Ascending aorta (tissue), 2 donors: ENCODE data around the gene GRB14. TPM values are rescaled to one million over a fixed set of nuclear protein-coding genes. Genes with fewer than 3 reads are reported as not detected.
"Not testable (repeated sequence)": the region's sequence is repeated elsewhere in the genome, so short reads cannot be mapped to it uniquely, and the experiment has no call there.

Source experiments
- DNase-seq, 2 donors: peaks; one replicate each; pipeline ENCODE4 v3.0.0-alpha.2; 2019; ENCODE audit warnings: low spot score in 2 of 2
- H3K27ac ChIP-seq, 2 donors: fragments of 200-600 bp; sonication (generic); one replicate each; pipeline ENCODE4 v1.5.1; 2016 to 2017; ENCODE audit warnings: mild to moderate bottlenecking in 1 of 2
- H3K27me3 ChIP-seq: fragments of 200-600 bp; sonication (generic); one replicate; pipeline ENCODE4 v1.5.1; 2017
- H3K36me3 ChIP-seq, 2 donors: fragments of 200-600 bp; sonication (generic); one replicate each; pipeline ENCODE4 v1.5.1; 2016
- H3K4me1 ChIP-seq, 2 donors: fragments of 200-600 bp; sonication (generic); one replicate each; pipeline ENCODE4 v1.5.1; 2016 to 2017; ENCODE audit warnings: mild to moderate bottlenecking in 1 of 2
- H3K4me3 ChIP-seq, 2 donors: fragments of 200-600 bp; sonication (generic); one replicate each; pipeline ENCODE4 v1.5.1; 2016 to 2017; ENCODE audit warnings: mild to moderate bottlenecking in 1 of 2
- H3K9me3 ChIP-seq, 2 donors: fragments of 200-600 bp; sonication (generic); one replicate each; pipeline ENCODE4 v1.5.1; 2016
- CTCF ChIP-seq, 3 experiments: fragments of 200-600 bp in 2 of 3; fragments of 450-650 bp in 1 of 3; sonication (generic) in 2 of 3; IDR thresholded peaks; one replicate each; pipeline ENCODE4 v1.5.1; 2016 to 2019; ENCODE audit warnings: antibody characterized with exemption in 3 of 3, mild to moderate bottlenecking in 1 of 3, moderate library complexity in 1 of 3
- intact Hi-C: fragments of 100-400 bp; cut with DNase I; formaldehyde crosslinking; loops from one replicate; pipeline ENCODE4 v1.15.1; 2023
- total RNA-seq: library from RNA; depleted of rRNA; stranded (reverse); fragments of >200 nt; gene quantifications from one replicate; pipeline ENCODE4 v1.1.0, GENCODE V29; 2016

GRB14 gene
- total RNA-seq, 1 donor from 2014 or later: 1.1 TPM

- Histone ChIP-seq H3K27ac (no peak overlapping the region), H3K27me3 (no peaks in the 10 kb centered on the region), H3K4me1 (no peaks in the 10 kb centered on the region), H3K4me3 (no peak overlapping the region), H3K36me3 (no peaks in the 10 kb centered on the region), H3K9me3 (no peaks in the 10 kb centered on the region)
- TF ChIP-seq CTCF (IDR thresholded peaks at IDR 0.05): no peak
- intact Hi-C loops: loop anchor here (2.0 kb wide), 1 partner anchor 1295 kb away; no protein-coding TSS in a partner anchor
- no peak for DNase-seq
Observed at GRCh38 chr2:164478205-164478604, 143.1 kb downstream of the GRB14 start.

DNA sequence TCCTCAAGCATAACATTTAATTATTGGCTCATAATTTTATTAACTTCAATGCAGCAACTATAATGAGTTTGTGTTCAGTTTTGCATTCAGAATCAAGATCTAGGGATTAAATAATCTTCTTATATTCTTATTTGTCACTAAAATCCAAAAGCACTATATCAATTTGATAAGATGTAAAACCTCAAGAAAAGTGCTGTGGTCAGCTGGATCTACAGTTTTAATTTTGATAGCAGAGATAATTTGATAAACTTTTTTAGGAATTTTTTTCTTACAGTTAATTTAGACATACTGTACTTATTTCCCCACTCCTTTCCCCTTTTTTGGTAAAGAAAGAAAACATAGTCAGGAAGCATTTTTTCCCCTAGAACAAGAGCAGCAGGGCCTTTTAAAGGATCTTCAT, 146.4 kb downstream of the GRB14 start:
- no peaks in the 10 kb centered on the region for H3K4me1 ChIP-seq
- H3K27ac ChIP-seq: no peak overlapping the region
- no peaks in the 10 kb centered on the region for H3K27me3 ChIP-seq
- no peak overlapping the region for H3K4me3 ChIP-seq
- H3K36me3 ChIP-seq: no peaks in the 10 kb centered on the region
- no peaks in the 10 kb centered on the region for H3K9me3 ChIP-seq
- TF ChIP-seq CTCF (IDR thresholded peaks at IDR 0.05): no peak
- no peak for DNase-seq
- intact Hi-C loops: no loop called here

DNA sequence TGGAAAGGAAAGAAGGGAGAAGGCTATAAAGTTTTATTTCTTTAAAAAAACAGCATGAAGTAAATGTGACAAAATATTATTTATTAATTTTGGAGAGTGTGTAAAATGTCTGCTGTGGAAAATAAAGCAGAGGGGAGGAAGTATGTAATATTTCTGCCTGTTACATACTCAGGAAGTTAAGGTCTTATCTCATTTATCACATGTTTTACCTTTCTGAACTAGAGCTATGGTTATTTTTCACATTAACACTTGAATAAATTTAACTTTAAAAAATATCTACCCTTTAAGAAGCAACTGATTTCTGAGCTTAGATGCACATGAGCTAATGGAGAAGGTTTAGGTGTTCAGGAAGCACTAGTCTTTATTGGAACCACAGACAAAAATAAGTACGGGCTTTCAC, 148.3 kb downstream of the GRB14 start:
- intact Hi-C loops: no loop called here
- Histone ChIP-seq H3K27me3 (no peaks in the 10 kb centered on the region), H3K27ac (no peak overlapping the region), H3K9me3 (no peaks in the 10 kb centered on the region), H3K4me1 (no peaks in the 10 kb centered on the region), H3K4me3 (no peak overlapping the region), H3K36me3 (no peaks in the 10 kb centered on the region)
- TF ChIP-seq CTCF (IDR thresholded peaks at IDR 0.05): no peak
- DNase-seq: no peak

GRCh38 chr2:164465047-164465446, 156.2 kb downstream of the GRB14 start:
- DNase-seq, H3K4me1 ChIP-seq, H3K9me3 ChIP-seq, H3K36me3 ChIP-seq, H3K27me3 ChIP-seq, intact Hi-C loops, H3K27ac ChIP-seq, H3K4me3 ChIP-seq: not testable (repeated sequence)

DNA sequence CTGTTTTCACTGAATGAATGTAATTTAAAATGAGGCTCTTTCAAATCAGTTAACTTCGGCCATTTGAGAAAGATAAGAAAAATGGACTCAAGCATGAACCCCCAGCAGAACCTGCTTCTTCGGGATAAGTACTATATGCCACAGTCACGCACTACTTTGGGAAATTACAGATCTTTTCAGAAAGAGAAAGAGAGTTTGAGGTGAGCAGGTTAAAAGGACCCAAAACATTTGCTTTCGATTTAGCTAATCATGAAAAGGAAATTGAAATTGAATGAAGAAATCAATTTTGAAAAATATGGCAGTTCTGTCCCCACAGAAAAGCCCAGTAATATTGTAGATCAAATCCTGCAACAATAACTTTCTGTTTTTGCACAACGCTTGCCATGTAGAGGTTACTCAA, 156.9 kb downstream of the GRB14 start:
- TF ChIP-seq CTCF (IDR thresholded peaks at IDR 0.05): no peak
- Histone ChIP-seq H3K9me3 (no peaks in the 10 kb centered on the region), H3K4me1 (no peaks in the 10 kb centered on the region), H3K27me3 (no peaks in the 10 kb centered on the region), H3K27ac (no peak overlapping the region), H3K36me3 (no peaks in the 10 kb centered on the region), H3K4me3 (no peak overlapping the region)
- intact Hi-C loops: no loop called here
- no peak for DNase-seq

DNA sequence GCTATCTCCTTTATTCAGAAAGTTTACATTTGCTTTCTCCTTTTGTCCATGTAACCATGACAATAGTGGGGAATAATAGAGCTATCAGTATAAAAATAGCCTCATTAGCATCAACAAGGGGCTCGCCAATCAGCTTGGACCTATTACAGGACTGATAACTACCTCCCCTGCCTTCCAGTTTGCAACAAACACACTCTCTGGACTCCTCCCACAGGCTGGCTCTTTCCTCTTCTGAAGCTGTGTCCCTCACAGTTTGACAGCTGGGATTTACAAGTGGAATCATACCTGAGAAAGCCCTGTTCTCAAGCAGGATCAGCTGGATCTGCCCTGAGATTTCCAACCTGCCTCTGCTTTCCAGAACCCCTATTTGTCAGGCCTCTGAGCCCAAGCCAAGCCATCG, 162.5 kb downstream of the GRB14 start:
- H3K4me1 ChIP-seq: no peaks in the 10 kb centered on the region
- H3K9me3 ChIP-seq: no peaks in the 10 kb centered on the region
- TF ChIP-seq CTCF (IDR thresholded peaks at IDR 0.05): no peak
- DNase-seq: no peak
- H3K36me3 ChIP-seq: no peaks in the 10 kb centered on the region
- no peak overlapping the region for H3K27ac ChIP-seq
- no peak overlapping the region for H3K4me3 ChIP-seq
- intact Hi-C loops: no loop called here
- no peaks in the 10 kb centered on the region for H3K27me3 ChIP-seq
